GM19240 (cell line): Measurements from ENCODE around the gene NOPCHAP1.
"Not testable (repeated sequence)": the region's sequence is repeated elsewhere in the genome, so short reads cannot be mapped to it uniquely, and the experiment has no call there.

Experiments
- DNase-seq: peaks from one replicate; pipeline ENCODE4 v3.0.0; 2011; ENCODE audit warnings: low spot score; ENCODE audit not compliant: insufficient read length

Gene NOPCHAP1

GRCh38 chr12:104986022-104986941, at the start of gene NOPCHAP1:
TSS of gene NOPCHAP1 (plus strand) at chr12:104986316. CDS start at chr12:104986353, 37 bp downstream.
- peak; percentile 49 for DNase-seq

- no peak for DNase-seq
Observed at GRCh38 chr12:104938371-104938770, 47.7 kb upstream of the NOPCHAP1 start.

GRCh38 chr12:104939089-104939488, 47.0 kb upstream of the NOPCHAP1 start:
- DNase-seq: no peak

GRCh38 chr12:104941454-104941853, 44.7 kb upstream of the NOPCHAP1 start:
- no peak for DNase-seq

- no peak for DNase-seq
Observed at GRCh38 chr12:104942075-104942474, 44.0 kb upstream of the NOPCHAP1 start.

GRCh38 chr12:104943401-104943800, 42.7 kb upstream of the NOPCHAP1 start:
- DNase-seq: not testable (repeated sequence)

GRCh38 chr12:104944252-104944651, 41.9 kb upstream of the NOPCHAP1 start:
- DNase-seq: no peak

GRCh38 chr12:104948716-104949115, 37.4 kb upstream of the NOPCHAP1 start:
- not testable (repeated sequence) for DNase-seq

- no peak for DNase-seq
Observed at GRCh38 chr12:104951759-104952509, 34.2 kb upstream of the NOPCHAP1 start.

- no peak for DNase-seq
Observed at GRCh38 chr12:104952816-104953215, 33.3 kb upstream of the NOPCHAP1 start.

GRCh38 chr12:104953323-104953722, 32.8 kb upstream of the NOPCHAP1 start:
- no peak for DNase-seq

GRCh38 chr12:104955703-104956102, 30.4 kb upstream of the NOPCHAP1 start:
- DNase-seq: no peak

- DNase-seq: no peak
Observed at GRCh38 chr12:104956870-104957718, 29.0 kb upstream of the NOPCHAP1 start.

- no peak for DNase-seq
Observed at GRCh38 chr12:104957719-104958000, 28.5 kb upstream of the NOPCHAP1 start.

- DNase-seq: peak; percentile 74
Observed at GRCh38 chr12:104958001-104958804, 27.9 kb upstream of the NOPCHAP1 start, which contains the start of gene SLC41A2. TSS of gene SLC41A2 (minus strand) at chr12:104958290. CDS start at chr12:104928527, 29,763 bp downstream.

- DNase-seq: no peak
Observed at GRCh38 chr12:104958805-104959334, 27.2 kb upstream of the NOPCHAP1 start.

GRCh38 chr12:104959335-104959841, 26.7 kb upstream of the NOPCHAP1 start:
- DNase-seq: no peak

GRCh38 chr12:104960464-104960863, 25.7 kb upstream of the NOPCHAP1 start:
- no peak for DNase-seq

GRCh38 chr12:104963757-104964156, 22.4 kb upstream of the NOPCHAP1 start:
- no peak for DNase-seq
